SU-DHL-6 (cell line): ENCODE measurements around the gene ITPRIPL2.

Experiments
- EZH2phosphoT487 ChIP-seq: fragments of 200-600 bp; sonication (generic), shearing (Covaris generic); conservative IDR thresholded peaks from 2 replicates; pipeline ENCODE4 v1.6.1; 2018; ENCODE audit warnings: mild to moderate bottlenecking, antibody characterized with exemption, low read length, moderate library complexity, mixed read lengths
- TF ChIP-seq, protein P1 (sequence below): fragments of 200-600 bp; sonication (generic); IDR thresholded peaks from one replicate; pipeline ENCODE4 v1.5.1; 2017; ENCODE audit warnings: antibody characterized with exemption, mild to moderate bottlenecking, low read length, moderate library complexity; ENCODE audit not compliant: insufficient read depth, poor library complexity, severe bottlenecking

DNA sequence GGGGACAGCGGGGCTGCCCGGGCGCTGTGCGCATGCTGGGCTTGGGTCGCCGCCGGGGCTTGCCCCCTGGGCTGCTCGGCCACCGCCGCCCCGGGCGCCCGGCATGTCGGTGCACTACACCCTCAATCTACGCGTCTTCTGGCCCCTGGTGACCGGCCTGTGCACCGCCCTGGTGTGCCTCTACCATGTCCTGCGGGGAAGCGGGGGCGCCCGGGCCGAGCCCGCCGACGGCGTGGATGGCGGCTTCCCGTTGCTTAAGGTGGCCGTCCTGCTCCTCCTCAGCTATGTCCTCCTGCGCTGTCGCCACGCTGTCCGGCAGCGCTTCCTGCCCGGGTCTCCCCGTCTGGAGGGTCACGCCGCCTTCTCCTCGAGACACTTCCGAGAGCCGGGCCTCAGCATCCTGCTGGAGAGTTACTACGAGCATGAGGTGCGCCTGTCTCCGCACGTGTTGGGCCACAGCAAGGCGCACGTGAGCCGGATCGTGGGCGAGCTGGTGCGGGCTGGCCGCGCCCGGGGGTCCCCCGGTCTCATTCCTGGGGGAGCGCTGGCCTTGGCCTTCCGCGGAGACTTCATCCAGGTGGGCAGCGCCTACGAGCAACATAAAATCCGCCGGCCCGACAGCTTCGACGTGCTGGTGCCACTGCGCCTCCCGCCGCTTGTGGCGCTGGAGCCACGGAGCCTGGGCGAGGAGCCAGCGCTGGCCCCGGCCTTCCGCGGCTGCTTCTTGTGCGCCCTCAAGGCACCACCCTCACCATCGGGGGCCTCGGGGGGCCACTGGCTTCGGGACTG, 789 bp downstream of the ITPRIPL2 start:
- no peak for TF ChIP-seq EZH2phosphoT487
- TF ChIP-seq, protein P1, sequence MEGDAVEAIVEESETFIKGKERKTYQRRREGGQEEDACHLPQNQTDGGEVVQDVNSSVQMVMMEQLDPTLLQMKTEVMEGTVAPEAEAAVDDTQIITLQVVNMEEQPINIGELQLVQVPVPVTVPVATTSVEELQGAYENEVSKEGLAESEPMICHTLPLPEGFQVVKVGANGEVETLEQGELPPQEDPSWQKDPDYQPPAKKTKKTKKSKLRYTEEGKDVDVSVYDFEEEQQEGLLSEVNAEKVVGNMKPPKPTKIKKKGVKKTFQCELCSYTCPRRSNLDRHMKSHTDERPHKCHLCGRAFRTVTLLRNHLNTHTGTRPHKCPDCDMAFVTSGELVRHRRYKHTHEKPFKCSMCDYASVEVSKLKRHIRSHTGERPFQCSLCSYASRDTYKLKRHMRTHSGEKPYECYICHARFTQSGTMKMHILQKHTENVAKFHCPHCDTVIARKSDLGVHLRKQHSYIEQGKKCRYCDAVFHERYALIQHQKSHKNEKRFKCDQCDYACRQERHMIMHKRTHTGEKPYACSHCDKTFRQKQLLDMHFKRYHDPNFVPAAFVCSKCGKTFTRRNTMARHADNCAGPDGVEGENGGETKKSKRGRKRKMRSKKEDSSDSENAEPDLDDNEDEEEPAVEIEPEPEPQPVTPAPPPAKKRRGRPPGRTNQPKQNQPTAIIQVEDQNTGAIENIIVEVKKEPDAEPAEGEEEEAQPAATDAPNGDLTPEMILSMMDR = no peak
